Heart left ventricle (tissue), 16 donors: ENCODE results near the gene MARK3. TPM values are rescaled to one million over a fixed set of nuclear protein-coding genes. Genes with fewer than 3 reads are reported as not detected.
A peak's percentile ranks its signal among the peaks of the same experiment; 100 is the strongest.

Experiments used
- ATAC-seq, 4 donors: fragments of 200-7000 bp; cut with Tn5 transposase; one replicate each; pipeline ENCODE4 v1.9.1; 2020 to 2022; ENCODE audit warnings: moderate library complexity in 4 of 4, mild to moderate bottlenecking in 3 of 4, moderate number of reproducible peaks in 1 of 4
- DNase-seq, 5 donors: peaks; one replicate each; pipeline ENCODE4 v3.0.0-alpha.2; 2020
- H3K27ac ChIP-seq, 12 donors: fragments of 200-600 bp; sonication (generic) in 4 of 12; one replicate each; pipeline versions ENCODE4 v1.5.0 to v1.8.0; 2016 to 2022; ENCODE audit warnings: mild to moderate bottlenecking in 2 of 12
- H3K27me3 ChIP-seq, 9 donors: fragments of 200-600 bp; sonication (generic) in 2 of 9; one replicate each; pipeline versions ENCODE4 v1.5.1 to v1.8.0; 2016 to 2022; ENCODE audit warnings: mild to moderate bottlenecking in 3 of 9
- H3K36me3 ChIP-seq, 9 donors: fragments of 200-600 bp; sonication (generic) in 2 of 9; one replicate each; pipeline versions ENCODE4 v1.5.0 to v1.8.0; 2018 to 2022; ENCODE audit warnings: mild to moderate bottlenecking in 2 of 9
- H3K4me1 ChIP-seq, 12 donors: fragments of 200-600 bp; sonication (generic) in 4 of 12; one replicate each; pipeline versions ENCODE4 v1.5.0 to v1.8.0; 2016 to 2022; ENCODE audit warnings: mild to moderate bottlenecking in 3 of 12
- H3K4me3 ChIP-seq, 12 donors: fragments of 200-600 bp; sonication (generic) in 4 of 12; one replicate each; pipeline versions ENCODE4 v1.5.0 to v1.8.0; 2017 to 2022; ENCODE audit warnings: mild to moderate bottlenecking in 9 of 12, moderate library complexity in 4 of 12
- H3K9me3 ChIP-seq, 12 donors: fragments of 200-600 bp; sonication (generic) in 4 of 12; one replicate each; pipeline versions ENCODE4 v1.5.0 to v1.8.0; 2016 to 2022; ENCODE audit warnings: mild to moderate bottlenecking in 1 of 12
- CTCF ChIP-seq, 12 donors: fragments of 200-600 bp; sonication (generic) in 4 of 12; IDR thresholded peaks; one replicate each; pipeline versions ENCODE4 v1.5.0 to v1.8.0; 2018 to 2022; ENCODE audit warnings: antibody characterized with exemption in 12 of 12, mild to moderate bottlenecking in 5 of 12
- POLR2A ChIP-seq, 2 donors: fragments of 450-650 bp; IDR thresholded peaks; one replicate each; pipeline ENCODE4 v1.6.1; 2017; ENCODE audit warnings: antibody characterized with exemption in 2 of 2, mild to moderate bottlenecking in 2 of 2, moderate library complexity in 2 of 2
- WGBS, 4 donors: extraction: QIAGEN DNeasy Blood & Tissue Kit in 2 of 4; methylation state at CpG; one replicate each; pipeline versions ENCODE4 v1.1.5 to v1.1.7; 2013 to 2018; 5-methylcytosine and 5-hydroxymethylcytosine counted together
- intact Hi-C, 10 donors: fragments of 100-400 bp; cut with DNase I; formaldehyde crosslinking; loops; one replicate each; pipeline versions ENCODE4 v1.11.1 to v1.14.2; 2022
- polyA plus RNA-seq, 2 donors: library from polyadenylated mRNA; stranded (reverse); fragments of 200-250 nt; gene quantifications; one replicate each; pipeline ENCODE4 v1.2.3, GENCODE V29; 2013
- total RNA-seq, 9 donors: library from RNA; depleted of rRNA in 2 of 9; stranded (reverse); fragments of >200 nt in 2 of 9; fragmentation: NEBNext Ultra II Directional in 3 of 9; extraction: Animal tissue kit (Norgen Biotek cat#: 25700) in 3 of 9; gene quantifications; one replicate each; pipeline versions ENCODE4 v1.1.0 to v1.2.4, GENCODE V29; 2016 to 2023
- donor health status: ischemic (EF 13 %, LVEDD 7.1; RV severe dilation, severe dysfunction).
- donor health status: healthy with polysubstance abuse.
- donor health status: DM: no; HTN: yes; CAD: no.
- donor health status: DM: no; HTN: no; CAD: no.
- donor health status: ischemic (EF 25% LVEDD 6.9; RV normal size, moderate dysfunction).
- donor health status: ischemic (EF 25% LVEDD 5.7; RV mildly dilated, moderate dysfunction).
- donor health status: healthy.
- donor health status: DM: yes; HTN: yes; CAD: no.
- donor health status: ischemic (EF 35%, LVEDD 5.7; RV mildly dilated, moderate dysfunction).
- donor health status: nonischemic (EF 11% LVEDD 7.7; RV severe dilation, severe dysfunction).
- donor health status: DM: yes; HTN: yes; CAD: no.
- donor health status: PGD.
- donor health status: ischemic (EF 29% LVEDD 5.4; RV normal size, mild dysfunction).
- donor health status: nonischemic (EF 23%, LVEDD 6.1; RV moderate dilation, normal function).

Gene MARK3
- total and polyA plus RNA-seq, 11 donors = 54.0 to 156 (median 111) TPM

DNA sequence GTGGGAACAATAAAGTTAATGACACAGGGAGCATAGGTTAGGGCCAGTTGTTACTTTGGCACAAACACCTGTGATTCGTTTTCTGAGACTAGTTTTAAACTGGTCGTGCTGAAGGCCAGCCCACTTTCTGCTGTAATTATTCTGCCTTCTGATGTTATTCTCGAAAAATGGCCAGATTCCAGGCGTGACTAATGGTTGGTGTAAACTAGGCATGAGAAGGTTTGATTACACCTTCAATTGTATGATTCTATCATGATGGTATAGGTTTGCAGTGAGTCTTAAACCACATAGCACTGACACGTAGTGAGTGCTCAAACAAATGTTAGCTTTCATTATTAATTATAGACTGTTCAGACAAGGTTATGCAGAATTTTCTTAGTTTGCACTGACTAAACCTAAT is 98.4 kb downstream of the MARK3 start:
- TF ChIP-seq POLR2A (IDR thresholded peaks at IDR 0.05) = no peak
- TF ChIP-seq CTCF (IDR thresholded peaks at IDR 0.05) = no peak
- Histone ChIP-seq H3K36me3 (peaks cover 0 to 94% (median 83%) of the 10 kb centered on the region in 9 donors), H3K9me3 (no peaks in the 10 kb centered on the region), H3K4me3 (no peak overlapping the region), H3K27me3 (no peaks in the 10 kb centered on the region), H3K27ac (no peak overlapping the region), H3K4me1 (peaks cover 0 to 13% (median 0%) of the 10 kb centered on the region in 12 donors)
- WGBS, 4 donors = 67 to 77% (median 73%) methylated on average over 5 of the region's 5 CpGs
- no peak for ATAC-seq
- intact Hi-C loops = no loop called here
- no peak for DNase-seq

DNA sequence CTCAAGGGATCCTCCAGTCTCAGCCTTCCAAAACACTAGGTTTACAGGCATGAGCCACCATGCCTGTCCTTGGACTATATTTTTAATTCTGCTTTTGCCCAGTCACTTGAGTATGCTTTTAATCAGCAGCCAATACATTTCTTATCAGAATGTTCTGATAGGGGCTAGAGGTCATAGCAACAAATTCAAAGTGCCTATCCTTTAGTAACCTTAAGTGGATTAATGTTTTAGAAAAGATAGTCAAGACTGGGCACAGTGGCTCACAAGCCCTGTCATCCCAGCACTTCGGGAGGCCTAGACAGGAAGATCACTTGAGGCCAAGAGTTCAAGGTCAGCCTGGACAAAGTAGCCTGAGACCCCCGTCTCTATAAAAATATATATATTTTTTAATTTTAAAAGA is 100.3 kb downstream of the MARK3 start:
- no peaks in the 10 kb centered on the region for H3K9me3 ChIP-seq
- peak in 2 of 4 donors; percentile 9 to 73 for ATAC-seq
- intact Hi-C loops = no loop called here
- H3K4me3 ChIP-seq = no peak overlapping the region
- TF ChIP-seq POLR2A (IDR thresholded peaks at IDR 0.05) (no peak), CTCF (IDR thresholded peaks at IDR 0.05) (no peak)
- 73 to 78% (median 74%) methylated on average over 2 of the region's 2 CpGs for WGBS, 4 donors
- no peak overlapping the region for H3K27ac ChIP-seq
- H3K4me1 ChIP-seq = peaks cover 0 to 10% (median 4%) of the 10 kb centered on the region in 12 donors
- H3K27me3 ChIP-seq = no peaks in the 10 kb centered on the region
- DNase-seq = no peak
- H3K36me3 ChIP-seq = peaks cover 0 to 94% (median 82%) of the 10 kb centered on the region in 9 donors

DNA sequence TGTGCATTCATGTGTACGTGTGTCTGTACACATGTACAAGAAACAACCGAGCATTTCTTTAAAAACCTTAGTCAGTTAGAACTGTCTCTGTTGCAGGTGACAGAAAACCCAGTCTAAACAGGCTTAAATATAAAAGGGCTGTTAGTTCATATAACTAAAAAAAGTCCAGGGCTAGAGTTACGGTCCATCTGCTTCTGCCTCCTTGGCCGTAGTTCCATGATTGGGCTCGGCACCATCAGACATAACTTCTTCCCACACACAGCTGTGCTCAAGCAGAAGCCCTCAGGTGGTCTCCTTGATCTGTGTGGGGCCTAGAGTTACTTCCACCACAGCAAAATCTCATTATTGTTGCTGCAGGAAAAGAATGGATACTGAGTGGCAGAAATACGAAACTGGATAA is 102.9 kb downstream of the MARK3 start:
- intact Hi-C loops = no loop called here
- TF ChIP-seq CTCF (IDR thresholded peaks at IDR 0.05) (no peak), POLR2A (IDR thresholded peaks at IDR 0.05) (no peak)
- 81 to 92% (median 85%) methylated on average over 6 of the region's 6 CpGs for WGBS, 4 donors
- DNase-seq = no peak
- peaks cover 0 to 96% (median 82%) of the 10 kb centered on the region in 9 donors for H3K36me3 ChIP-seq
- H3K4me1 ChIP-seq = peaks cover 0 to 10% (median 2%) of the 10 kb centered on the region in 12 donors
- no peak overlapping the region for H3K4me3 ChIP-seq
- H3K27me3 ChIP-seq = no peaks in the 10 kb centered on the region
- peak overlapping the region in 1 of 12 donors; percentile 13 for H3K27ac ChIP-seq
- no peaks in the 10 kb centered on the region for H3K9me3 ChIP-seq
- ATAC-seq = no peak

DNA sequence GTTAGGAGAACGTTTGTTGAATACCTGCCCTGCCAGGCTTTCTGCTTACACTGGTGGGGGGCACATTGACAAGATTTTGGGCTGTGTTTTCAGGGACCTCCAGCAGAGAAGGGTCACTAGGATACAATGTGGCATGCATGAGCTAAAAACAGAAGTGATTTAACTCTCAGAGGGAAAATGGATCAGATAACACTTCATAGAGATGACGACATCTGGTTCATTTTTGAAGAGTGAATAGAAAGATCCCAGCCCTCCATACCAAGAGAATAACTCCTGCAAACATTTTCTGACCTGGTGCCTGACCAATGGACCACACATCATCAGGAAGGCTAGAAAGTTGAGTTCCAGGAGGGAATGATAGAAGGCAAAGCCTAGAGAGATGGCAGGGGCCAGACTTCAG is 103.7 kb downstream of the MARK3 start:
- H3K27ac ChIP-seq = peak overlapping the region in 1 of 12 donors; percentile 13
- no peak overlapping the region for H3K4me3 ChIP-seq
- ATAC-seq = no peak
- intact Hi-C loops = no loop called here
- no peaks in the 10 kb centered on the region for H3K9me3 ChIP-seq
- WGBS, 4 donors = 55 to 74% (median 68%) methylated on average over 2 of the region's 2 CpGs
- peaks cover 0 to 10% (median 2%) of the 10 kb centered on the region in 12 donors for H3K4me1 ChIP-seq
- TF ChIP-seq POLR2A (IDR thresholded peaks at IDR 0.05) (no peak), CTCF (IDR thresholded peaks at IDR 0.05) (no peak)
- H3K27me3 ChIP-seq = no peaks in the 10 kb centered on the region
- peaks cover 0 to 96% (median 82%) of the 10 kb centered on the region in 9 donors for H3K36me3 ChIP-seq
- no peak for DNase-seq
